HCT116 (cell line): ENCODE results near the gene RNF31. TPM values are rescaled to one million over a fixed set of nuclear protein-coding genes. Genes with fewer than 3 reads are reported as not detected.
A peak's percentile ranks its signal among the peaks of the same experiment; 100 is the strongest.

Experiments
- ATAC-seq: fragments of 200-7000 bp; cut with Tn5 transposase; 2 replicates; pipeline ENCODE4 v1.9.1; 2020; ENCODE audit warnings: mild to moderate bottlenecking, moderate library complexity
- BruUV-seq: library from RNA; stranded (reverse); fragments of 400-500 nt; replicated peaks from 2 replicates; lab custom pipeline; 2021; lab: Mats Ljungman, UMichigan
- CTCF ChIA-PET: fragments of 300-600 bp; sonication (Branson Sonifier 250); formaldehyde crosslinking; loops from one replicate; lab custom pipeline; 2021; ENCODE audit warnings: antibody characterized with exemption; lab: Charles Lee
- POLR2A ChIA-PET: fragments of 300-600, 350-600 bp; sonication (Branson Sonifier 250); formaldehyde crosslinking; loops from one replicate; lab custom pipeline; 2021; ENCODE audit warnings: antibody characterized with exemption; lab: Charles Lee
- RAD21 ChIA-PET, 2 experiments: fragments of 300-600 bp; sonication (Branson Sonifier 250); formaldehyde crosslinking; loops; one replicate each; lab custom pipeline; 2023; ENCODE audit warnings: low total read pairs in 2 of 2; ENCODE audit not compliant: uncharacterized antibody in 2 of 2, unreplicated experiment in 2 of 2, low non-redundant PET in 1 of 2; lab: Charles Lee
- DNase-seq: peaks from one replicate; pipeline ENCODE4 v3.0.0-alpha.2; 2010; ENCODE audit warnings: low read depth, low spot score
- H2AFZ ChIP-seq: fragments of 200-600 bp; shearing (Covaris generic), sonication (generic); 2 replicates; pipeline ENCODE4 v1.6.1; 2017; ENCODE audit warnings: low read depth, mixed run types, mixed read lengths, antibody characterized with exemption, low read length; ENCODE audit not compliant: poor library complexity, severe bottlenecking
- H3K27ac ChIP-seq: 2 replicates; pipeline ENCODE4 v1.5.1; 2012; ENCODE audit warnings: low read depth, low read length
- H3K27me3 ChIP-seq: fragments of 200-600 bp; sonication (generic); 2 replicates; pipeline ENCODE4 v1.6.1; 2016; ENCODE audit warnings: mixed run types, low read length, mixed read lengths; ENCODE audit not compliant: insufficient read depth
- H3K36me3 ChIP-seq, 2 experiments: fragments of 200-500 bp in 1 of 2; fragments of 200-600 bp in 1 of 2; sonication (Bioruptor generic) in 1 of 2; sonication (generic) in 1 of 2; 2 replicates each; pipeline versions ENCODE4 v1.5.1 to v1.6.1; 2014 to 2016; ENCODE audit warnings: low read length in 2 of 2, inconsistent platforms in 1 of 2, mixed read lengths in 1 of 2, mixed run types in 1 of 2; ENCODE audit not compliant: insufficient read depth in 2 of 2, control insufficient read depth in 1 of 2
- H3K4me1 ChIP-seq, 2 experiments: fragments of 200-600 bp in 1 of 2; sonication (generic) in 1 of 2; 2 replicates each; pipeline versions ENCODE4 v1.5.1 to v1.6.1; 2012 to 2017; ENCODE audit warnings: low read length in 2 of 2, inconsistent platforms in 1 of 2, mild to moderate bottlenecking in 1 of 2, mixed read lengths in 1 of 2, mixed run types in 1 of 2, moderate library complexity in 1 of 2; ENCODE audit not compliant: insufficient read depth in 2 of 2, control insufficient read depth in 1 of 2
- H3K4me2 ChIP-seq: fragments of 200-600 bp; sonication (generic); 2 replicates; pipeline ENCODE4 v1.6.1; 2017; ENCODE audit warnings: mixed run types, low read length, mixed read lengths
- H3K4me3 ChIP-seq, 2 experiments: fragments of 200-600 bp in 1 of 2; sonication (generic) in 1 of 2; replicated peaks in 1 of 2; 2 replicates each; pipeline ENCODE4 v1.5.1; 2011 to 2016; ENCODE audit warnings: low read length in 2 of 2, control low read depth in 1 of 2, low read depth in 1 of 2, mild to moderate bottlenecking in 1 of 2, mixed read lengths in 1 of 2, mixed run types in 1 of 2
- H3K79me2 ChIP-seq: fragments of 200-600 bp; sonication (generic); 2 replicates; pipeline ENCODE4 v1.6.1; 2017; ENCODE audit warnings: mild to moderate bottlenecking, mixed run types, low read length, moderate library complexity, mixed read lengths; ENCODE audit not compliant: insufficient read depth
- H3K9ac ChIP-seq: fragments of 200-600 bp; sonication (generic); 2 replicates; pipeline ENCODE4 v1.6.1; 2016; ENCODE audit warnings: low read length, mixed read lengths
- H3K9me2 ChIP-seq: fragments of 200-600 bp; sonication (generic), shearing (Covaris generic); 2 replicates; pipeline ENCODE4 v1.6.1; 2017; ENCODE audit warnings: mixed run types, mild to moderate bottlenecking, moderate library complexity; ENCODE audit not compliant: insufficient read depth
- H3K9me3 ChIP-seq, 2 experiments: fragments of 200-500 bp in 1 of 2; fragments of 200-600 bp in 1 of 2; sonication (Bioruptor generic) in 1 of 2; sonication (generic) in 1 of 2; 2 replicates each; pipeline ENCODE4 v1.6.1; 2014 to 2017; ENCODE audit warnings: low read length in 2 of 2, mixed read lengths in 2 of 2, inconsistent platforms in 1 of 2, low read depth in 1 of 2, mild to moderate bottlenecking in 1 of 2, mixed run types in 1 of 2, moderate library complexity in 1 of 2; ENCODE audit not compliant: control insufficient read depth in 1 of 2, insufficient read depth in 1 of 2
- H4K20me1 ChIP-seq: fragments of 200-600 bp; sonication (generic), shearing (Covaris generic); 2 replicates; pipeline ENCODE4 v1.6.1; 2017; ENCODE audit warnings: mixed run types, mild to moderate bottlenecking, moderate library complexity; ENCODE audit not compliant: insufficient read depth
- ATF3 ChIP-seq: IDR thresholded peaks from 2 replicates; pipeline ENCODE4 v1.6.1; 2012
- CBX3 ChIP-seq: IDR thresholded peaks from 2 replicates; pipeline ENCODE4 v1.6.1; 2012; ENCODE audit warnings: low read depth
- CEBPB ChIP-seq: IDR thresholded peaks from 2 replicates; pipeline ENCODE4 v1.6.1; 2012; ENCODE audit warnings: low read depth
- EGR1 ChIP-seq: IDR thresholded peaks from 2 replicates; pipeline ENCODE4 v1.6.1; 2012; ENCODE audit warnings: low read depth
- EZH2phosphoT487 ChIP-seq: fragments of 200-600 bp; IDR thresholded peaks from 2 replicates; pipeline ENCODE4 v1.6.1; 2018; ENCODE audit warnings: antibody characterized with exemption, borderline replicate concordance
- FOSL1 ChIP-seq: IDR thresholded peaks from 2 replicates; pipeline ENCODE4 v1.6.1; 2012; ENCODE audit warnings: low read depth
- POLR2AphosphoS5 ChIP-seq: IDR thresholded peaks from 2 replicates; pipeline ENCODE4 v1.6.1; 2011; ENCODE audit warnings: mild to moderate bottlenecking, low read depth, low read length, moderate library complexity
- RAD21 ChIP-seq: IDR thresholded peaks from 2 replicates; pipeline ENCODE4 v1.6.1; 2012; ENCODE audit warnings: low read depth, mild to moderate bottlenecking
- SIN3A ChIP-seq: IDR thresholded peaks from 2 replicates; pipeline ENCODE4 v1.6.1; 2012; ENCODE audit warnings: low read depth
- SRF ChIP-seq: IDR thresholded peaks from 2 replicates; pipeline ENCODE4 v1.6.1; 2012; ENCODE audit warnings: low read depth
- TCF7L2 ChIP-seq: IDR thresholded peaks from 2 replicates; pipeline ENCODE4 v1.7.0; 2011; ENCODE audit warnings: borderline replicate concordance, inconsistent platforms; ENCODE audit not compliant: insufficient read depth, insufficient read length; ENCODE audit errors: extremely low read depth
- YY1 ChIP-seq: IDR thresholded peaks from 2 replicates; pipeline ENCODE4 v1.6.1; 2011; ENCODE audit warnings: low read length, low read depth, moderate library complexity, mild to moderate bottlenecking; ENCODE audit not compliant: insufficient replicate concordance; ENCODE audit errors: extremely low read depth
- ZNF274 ChIP-seq: fragments of 200-500 bp; sonication (Bioruptor generic); IDR thresholded peaks from 2 replicates; pipeline ENCODE4 v1.6.1; 2014; ENCODE audit warnings: mild to moderate bottlenecking, low read depth, low read length, inconsistent platforms
- intact Hi-C: fragments of 100-400 bp; cut with micrococcal nuclease; formaldehyde crosslinking; loops from 2 replicates; pipeline ENCODE4 v1.10.0; 2022
- total RNA-seq: library from RNA; stranded (reverse); gene quantifications from one replicate; pipeline ENCODE4 v1.2.1, GENCODE V29; 2021; ENCODE audit not compliant: unreplicated experiment
- TF ChIP-seq, protein P1 (sequence below): IDR thresholded peaks from 2 replicates; pipeline ENCODE4 v1.6.1; 2011; ENCODE audit warnings: mild to moderate bottlenecking, low read length, moderate library complexity; ENCODE audit not compliant: insufficient replicate concordance; ENCODE audit errors: extremely low read depth
- TF ChIP-seq, protein P2 (sequence below), 3 experiments: fragments of 200-600 bp in 1 of 3; sonication (generic) in 1 of 3; IDR thresholded peaks in 2 of 3; conservative IDR thresholded peaks in 1 of 3; 2 replicates each; pipeline ENCODE4 v1.5.1; 2012 to 2017; ENCODE audit warnings: low read depth in 2 of 3, low read length in 2 of 3, antibody characterized with exemption in 1 of 3, borderline replicate concordance in 1 of 3, control low read depth in 1 of 3, mild to moderate bottlenecking in 1 of 3, mixed read lengths in 1 of 3, mixed run types in 1 of 3, moderate library complexity in 1 of 3; ENCODE audit not compliant: insufficient read depth in 1 of 3
- TF ChIP-seq, protein P3 (sequence below): IDR thresholded peaks from 2 replicates; pipeline ENCODE4 v1.6.1; 2012; ENCODE audit warnings: low read depth

RNF31 gene
- total RNA-seq, 1 experiment from 2014 or later, result 78.0 TPM

- no peaks in the 10 kb centered on the region for H3K79me2 ChIP-seq
- peak; percentile 14; the same call in 1 of the 2 replicates for ATAC-seq
- TF ChIP-seq YY1 (no peak), POLR2AphosphoS5 (no peak), CBX3 (no peak), CEBPB (no peak), SIN3A (no peak), FOSL1 (no peak), SRF (no peak), ATF3 (no peak), ZNF274 (no peak), RAD21 (no peak), EGR1 (no peak), EZH2phosphoT487 (no peak), TCF7L2 (no peak)
- TF ChIP-seq, protein P1, sequence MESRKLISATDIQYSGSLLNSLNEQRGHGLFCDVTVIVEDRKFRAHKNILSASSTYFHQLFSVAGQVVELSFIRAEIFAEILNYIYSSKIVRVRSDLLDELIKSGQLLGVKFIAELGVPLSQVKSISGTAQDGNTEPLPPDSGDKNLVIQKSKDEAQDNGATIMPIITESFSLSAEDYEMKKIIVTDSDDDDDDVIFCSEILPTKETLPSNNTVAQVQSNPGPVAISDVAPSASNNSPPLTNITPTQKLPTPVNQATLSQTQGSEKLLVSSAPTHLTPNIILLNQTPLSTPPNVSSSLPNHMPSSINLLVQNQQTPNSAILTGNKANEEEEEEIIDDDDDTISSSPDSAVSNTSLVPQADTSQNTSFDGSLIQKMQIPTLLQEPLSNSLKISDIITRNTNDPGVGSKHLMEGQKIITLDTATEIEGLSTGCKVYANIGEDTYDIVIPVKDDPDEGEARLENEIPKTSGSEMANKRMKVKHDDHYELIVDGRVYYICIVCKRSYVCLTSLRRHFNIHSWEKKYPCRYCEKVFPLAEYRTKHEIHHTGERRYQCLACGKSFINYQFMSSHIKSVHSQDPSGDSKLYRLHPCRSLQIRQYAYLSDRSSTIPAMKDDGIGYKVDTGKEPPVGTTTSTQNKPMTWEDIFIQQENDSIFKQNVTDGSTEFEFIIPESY, result no peak
- TF ChIP-seq, protein P2, sequence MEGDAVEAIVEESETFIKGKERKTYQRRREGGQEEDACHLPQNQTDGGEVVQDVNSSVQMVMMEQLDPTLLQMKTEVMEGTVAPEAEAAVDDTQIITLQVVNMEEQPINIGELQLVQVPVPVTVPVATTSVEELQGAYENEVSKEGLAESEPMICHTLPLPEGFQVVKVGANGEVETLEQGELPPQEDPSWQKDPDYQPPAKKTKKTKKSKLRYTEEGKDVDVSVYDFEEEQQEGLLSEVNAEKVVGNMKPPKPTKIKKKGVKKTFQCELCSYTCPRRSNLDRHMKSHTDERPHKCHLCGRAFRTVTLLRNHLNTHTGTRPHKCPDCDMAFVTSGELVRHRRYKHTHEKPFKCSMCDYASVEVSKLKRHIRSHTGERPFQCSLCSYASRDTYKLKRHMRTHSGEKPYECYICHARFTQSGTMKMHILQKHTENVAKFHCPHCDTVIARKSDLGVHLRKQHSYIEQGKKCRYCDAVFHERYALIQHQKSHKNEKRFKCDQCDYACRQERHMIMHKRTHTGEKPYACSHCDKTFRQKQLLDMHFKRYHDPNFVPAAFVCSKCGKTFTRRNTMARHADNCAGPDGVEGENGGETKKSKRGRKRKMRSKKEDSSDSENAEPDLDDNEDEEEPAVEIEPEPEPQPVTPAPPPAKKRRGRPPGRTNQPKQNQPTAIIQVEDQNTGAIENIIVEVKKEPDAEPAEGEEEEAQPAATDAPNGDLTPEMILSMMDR (IDR thresholded peaks at IDR 0.05 in 2 of 3, conservative IDR thresholded peaks at IDR 0.05 in 1 of 3; ENCODE audit: borderline replicate concordance in 1 of 3, insufficient read depth in 1 of 3, low read depth in 2 of 3, low read length in 2 of 3), result no peak
- TF ChIP-seq, protein P3, sequence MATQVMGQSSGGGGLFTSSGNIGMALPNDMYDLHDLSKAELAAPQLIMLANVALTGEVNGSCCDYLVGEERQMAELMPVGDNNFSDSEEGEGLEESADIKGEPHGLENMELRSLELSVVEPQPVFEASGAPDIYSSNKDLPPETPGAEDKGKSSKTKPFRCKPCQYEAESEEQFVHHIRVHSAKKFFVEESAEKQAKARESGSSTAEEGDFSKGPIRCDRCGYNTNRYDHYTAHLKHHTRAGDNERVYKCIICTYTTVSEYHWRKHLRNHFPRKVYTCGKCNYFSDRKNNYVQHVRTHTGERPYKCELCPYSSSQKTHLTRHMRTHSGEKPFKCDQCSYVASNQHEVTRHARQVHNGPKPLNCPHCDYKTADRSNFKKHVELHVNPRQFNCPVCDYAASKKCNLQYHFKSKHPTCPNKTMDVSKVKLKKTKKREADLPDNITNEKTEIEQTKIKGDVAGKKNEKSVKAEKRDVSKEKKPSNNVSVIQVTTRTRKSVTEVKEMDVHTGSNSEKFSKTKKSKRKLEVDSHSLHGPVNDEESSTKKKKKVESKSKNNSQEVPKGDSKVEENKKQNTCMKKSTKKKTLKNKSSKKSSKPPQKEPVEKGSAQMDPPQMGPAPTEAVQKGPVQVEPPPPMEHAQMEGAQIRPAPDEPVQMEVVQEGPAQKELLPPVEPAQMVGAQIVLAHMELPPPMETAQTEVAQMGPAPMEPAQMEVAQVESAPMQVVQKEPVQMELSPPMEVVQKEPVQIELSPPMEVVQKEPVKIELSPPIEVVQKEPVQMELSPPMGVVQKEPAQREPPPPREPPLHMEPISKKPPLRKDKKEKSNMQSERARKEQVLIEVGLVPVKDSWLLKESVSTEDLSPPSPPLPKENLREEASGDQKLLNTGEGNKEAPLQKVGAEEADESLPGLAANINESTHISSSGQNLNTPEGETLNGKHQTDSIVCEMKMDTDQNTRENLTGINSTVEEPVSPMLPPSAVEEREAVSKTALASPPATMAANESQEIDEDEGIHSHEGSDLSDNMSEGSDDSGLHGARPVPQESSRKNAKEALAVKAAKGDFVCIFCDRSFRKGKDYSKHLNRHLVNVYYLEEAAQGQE, result no peak
- TF ChIP-seq, all 23 proteins: peak for 0
- intact Hi-C loops, result no loop called here
- Histone ChIP-seq H3K9me2 (no peaks in the 10 kb centered on the region), H3K27ac (no peak overlapping the region), H3K36me3 (peaks cover 16 to 27% of the 10 kb centered on the region in 2 experiments; a peak in 3 of 4 replicates), H3K4me3 (no peak overlapping the region), H3K4me2 (no peak overlapping the region), H4K20me1 (no peaks in the 10 kb centered on the region), H2AFZ (no peak overlapping the region), H3K27me3 (no peaks in the 10 kb centered on the region), H3K9me3 (no peaks in the 10 kb centered on the region), H3K9ac (no peak overlapping the region), H3K4me1 (no peaks in the 10 kb centered on the region)
- no peak for DNase-seq
- POLR2A ChIA-PET, result no interaction called here
- RAD21 ChIA-PET, result no interaction called here
- BruUV-seq, result no TSS peak
- CTCF ChIA-PET, result no interaction called here
Observed at GRCh38 chr14:24177891-24178290, 30.6 kb downstream of the RNF31 start.
